H1 (cell line): ENCODE results near the gene SPAG17. TPM values are rescaled to one million over a fixed set of nuclear protein-coding genes. Genes with fewer than 3 reads are reported as not detected.

ENCODE experiments used
- CTCF ChIA-PET: fragments of 300-600 bp; sonication (Branson Sonifier 250); formaldehyde crosslinking; loops from one replicate; lab custom pipeline; 2021; ENCODE audit not compliant: partially characterized antibody; lab: Charles Lee
- POLR2A ChIA-PET: fragments of 300-600 bp; sonication (Branson Sonifier 250); formaldehyde crosslinking; loops from one replicate; lab custom pipeline; 2021; ENCODE audit warnings: inconsistent platforms; ENCODE audit not compliant: partially characterized antibody; lab: Charles Lee
- DNase-seq, 2 experiments: peaks; one replicate each; pipeline versions ENCODE4 v3.0.0 to v3.0.0-alpha.2; 2010 to 2022; ENCODE audit warnings: low spot score in 2 of 2, low read depth in 1 of 2, mixed read lengths in 1 of 2
- FAIRE-seq: peaks from 2 replicates; lab custom pipeline; 2011; peaks lifted over from hg19 to GRCh38; lab: Jason Lieb, UNC
- H2AFZ ChIP-seq: 2 replicates; pipeline ENCODE4 v1.8.1; 2012; ENCODE audit warnings: low read length, inconsistent platforms
- H2AK5ac ChIP-seq: 2 replicates; pipeline ENCODE4 v1.6.1; 2013; ENCODE audit warnings: low read depth, low read length
- H2BK120ac ChIP-seq: replicated peaks from 2 replicates; pipeline ENCODE3; 2013; ENCODE audit warnings: low read depth, low read length, inconsistent platforms
- H2BK12ac ChIP-seq: 2 replicates; pipeline ENCODE4 v1.6.1; 2013; ENCODE audit warnings: low read depth, low read length
- H2BK15ac ChIP-seq: 2 replicates; pipeline ENCODE4 v1.6.1; 2013; ENCODE audit warnings: low read length
- H2BK20ac ChIP-seq: 2 replicates; pipeline ENCODE4 v1.6.1; 2013; ENCODE audit warnings: low read length
- H2BK5ac ChIP-seq: 2 replicates; pipeline ENCODE4 v1.6.1; 2013; ENCODE audit warnings: low read depth, low read length
- H3K14ac ChIP-seq: 2 replicates; pipeline ENCODE4 v1.6.1; 2013; ENCODE audit warnings: inconsistent platforms; ENCODE audit not compliant: insufficient read length
- H3K18ac ChIP-seq: 2 replicates; pipeline ENCODE4 v1.6.1; 2013; ENCODE audit warnings: low read length; ENCODE audit errors: extremely low read depth
- H3K23ac ChIP-seq: 2 replicates; pipeline ENCODE4 v1.6.1; 2013; ENCODE audit warnings: inconsistent platforms; ENCODE audit not compliant: insufficient read length
- H3K23me2 ChIP-seq: 2 replicates; pipeline ENCODE4 v1.6.1; 2013; ENCODE audit warnings: low read depth, low read length
- H3K27ac ChIP-seq: 2 replicates; pipeline ENCODE4 v1.6.1; 2011; ENCODE audit warnings: low read depth, low read length, inconsistent platforms
- H3K27me3 ChIP-seq, 4 experiments: replicated peaks in 1 of 4; 1 replicate in 1 of 4; 2 replicates in 3 of 4; pipeline versions ENCODE4 v1.6.1 to v1.8.1; 2011 to 2013; ENCODE audit warnings: low read length in 3 of 4, mild to moderate bottlenecking in 3 of 4, inconsistent platforms in 2 of 4, mixed read lengths in 2 of 4, moderate library complexity in 1 of 4; ENCODE audit not compliant: control insufficient read depth in 3 of 4, insufficient read depth in 3 of 4; ENCODE audit errors: extremely low read depth in 1 of 4
- H3K36me3 ChIP-seq, 4 experiments: 2 replicates each; pipeline versions ENCODE4 v1.6.1 to v1.8.1; 2011 to 2013; ENCODE audit warnings: mild to moderate bottlenecking in 4 of 4, low read length in 3 of 4, moderate library complexity in 2 of 4, control low read depth in 1 of 4, inconsistent platforms in 1 of 4; ENCODE audit not compliant: insufficient read depth in 4 of 4, control insufficient read depth in 2 of 4
- H3K4ac ChIP-seq: replicated peaks from 2 replicates; pipeline ENCODE3; 2013; ENCODE audit warnings: low read length, low read depth, mixed read lengths, inconsistent platforms; ENCODE audit not compliant: insufficient read length
- H3K4me1 ChIP-seq, 4 experiments: replicated peaks in 1 of 4; 1 replicate in 1 of 4; 2 replicates in 3 of 4; pipeline versions ENCODE4 v1.6.1 to v1.8.1; 2011 to 2013; ENCODE audit warnings: low read length in 3 of 4, inconsistent platforms in 2 of 4, mixed read lengths in 1 of 4; ENCODE audit not compliant: insufficient read depth in 4 of 4, control insufficient read depth in 3 of 4
- H3K4me2 ChIP-seq, 2 experiments: 2 replicates each; pipeline versions ENCODE4 v1.6.1 to v1.8.1; 2011 to 2013; ENCODE audit warnings: low read depth in 2 of 2, low read length in 2 of 2, control low read depth in 1 of 2, inconsistent platforms in 1 of 2, mild to moderate bottlenecking in 1 of 2; ENCODE audit not compliant: insufficient read depth in 1 of 2
- H3K4me3 ChIP-seq, 4 experiments: fragments of 200-600, 300-600 bp in 1 of 4; sonication (generic), shearing (Covaris generic), sonication (Bioruptor Twin) in 1 of 4; 2 replicates each; pipeline versions ENCODE4 v1.5.1 to v1.8.1; 2011 to 2016; ENCODE audit warnings: low read length in 4 of 4, low read depth in 3 of 4, control low read depth in 2 of 4, inconsistent platforms in 2 of 4, mild to moderate bottlenecking in 2 of 4, mixed read lengths in 1 of 4, moderate library complexity in 1 of 4; ENCODE audit not compliant: insufficient read depth in 2 of 4; ENCODE audit errors: extremely low read depth in 1 of 4
- H3K56ac ChIP-seq: replicated peaks from 2 replicates; pipeline ENCODE3; 2013; ENCODE audit warnings: low read depth, mild to moderate bottlenecking, mixed read lengths, low read length, inconsistent platforms; ENCODE audit not compliant: insufficient read length
- H3K79me1 ChIP-seq: 2 replicates; pipeline ENCODE4 v1.6.1; 2013; ENCODE audit warnings: low read depth, low read length, control low read depth
- H3K79me2 ChIP-seq, 2 experiments: 2 replicates each; pipeline versions ENCODE4 v1.6.1 to v1.8.1; 2012 to 2013; ENCODE audit warnings: low read length in 2 of 2, mild to moderate bottlenecking in 2 of 2, inconsistent platforms in 1 of 2; ENCODE audit not compliant: insufficient read depth in 2 of 2, control insufficient read depth in 1 of 2
- H3K9ac ChIP-seq, 4 experiments: replicated peaks in 1 of 4; 1 replicate in 1 of 4; 2 replicates in 3 of 4; pipeline versions ENCODE4 v1.6.1 to v1.8.1; 2011 to 2013; ENCODE audit warnings: low read depth in 3 of 4, low read length in 3 of 4, control low read depth in 2 of 4, mild to moderate bottlenecking in 2 of 4, moderate library complexity in 2 of 4, inconsistent platforms in 1 of 4; ENCODE audit errors: extremely low read depth in 1 of 4
- H3K9me3 ChIP-seq, 2 experiments: 2 replicates each; pipeline versions ENCODE4 v1.6.1 to v1.8.1; 2012 to 2013; ENCODE audit warnings: mild to moderate bottlenecking in 2 of 2, moderate library complexity in 2 of 2, control low read depth in 1 of 2, inconsistent platforms in 1 of 2, low read depth in 1 of 2, low read length in 1 of 2, mixed read lengths in 1 of 2; ENCODE audit not compliant: insufficient read depth in 2 of 2
- H4K20me1 ChIP-seq, 2 experiments: replicated peaks in 1 of 2; 2 replicates each; pipeline versions ENCODE3 to v1.8.1; 2011 to 2013; ENCODE audit warnings: inconsistent platforms in 2 of 2, low read length in 2 of 2, mild to moderate bottlenecking in 1 of 2; ENCODE audit not compliant: insufficient read depth in 2 of 2, control insufficient read depth in 1 of 2
- H4K5ac ChIP-seq: 2 replicates; pipeline ENCODE4 v1.6.1; 2013; ENCODE audit warnings: low read length, low read depth, mixed read lengths, inconsistent platforms; ENCODE audit not compliant: insufficient read length
- H4K8ac ChIP-seq: 2 replicates; pipeline ENCODE4 v1.8.0; 2013; ENCODE audit warnings: mild to moderate bottlenecking, moderate library complexity, low read length, inconsistent platforms; ENCODE audit not compliant: insufficient read depth; ENCODE audit errors: extremely low read depth
- H4K91ac ChIP-seq: replicated peaks from 2 replicates; pipeline ENCODE3; 2013; ENCODE audit warnings: low read length, mixed read lengths, inconsistent platforms; ENCODE audit not compliant: insufficient read length
- CBX8 ChIP-seq: fragments of 300-800, 300-1000 bp; sonication (generic); IDR thresholded peaks from 2 replicates; pipeline ENCODE4 v1.7.1; 2016; ENCODE audit warnings: low read depth, low read length, borderline replicate concordance
- CHD2 ChIP-seq: IDR thresholded peaks from 2 replicates; pipeline ENCODE4 v1.6.1; 2012; ENCODE audit warnings: low read length, improper control_type of control experiment
- EZH2 ChIP-seq: fragments of 200-600 bp; sonication (generic); IDR thresholded peaks from 2 replicates; pipeline ENCODE4 v1.7.1; 2012; ENCODE audit warnings: low read depth, mild to moderate bottlenecking, moderate library complexity, low read length, inconsistent platforms; ENCODE audit not compliant: severe bottlenecking
- GTF2F1 ChIP-seq: IDR thresholded peaks from 2 replicates; pipeline ENCODE4 v1.6.1; 2012; ENCODE audit warnings: low read depth, low read length, improper control_type of control experiment, borderline replicate concordance
- NRF1 ChIP-seq: IDR thresholded peaks from 2 replicates; pipeline ENCODE4 v1.6.1; 2011; ENCODE audit warnings: mild to moderate bottlenecking, low read depth, low read length, improper control_type of control experiment
- PHF8 ChIP-seq: fragments of 200-600 bp; sonication (generic); conservative IDR thresholded peaks from 2 replicates; pipeline ENCODE4 v1.7.1; 2012; ENCODE audit warnings: low read depth, mild to moderate bottlenecking, inconsistent platforms, low read length, moderate library complexity
- RNF2 ChIP-seq: fragments of 200-900, 300-1000 bp; sonication (generic); IDR thresholded peaks from 2 replicates; pipeline ENCODE4 v1.7.1; 2016; ENCODE audit warnings: borderline replicate concordance, low read depth, mild to moderate bottlenecking, antibody characterized with exemption, low read length; ENCODE audit not compliant: poor library complexity, severe bottlenecking; ENCODE audit errors: missing control alignments
- SRF ChIP-seq: IDR thresholded peaks from 2 replicates; pipeline ENCODE4 v1.6.1; 2011; ENCODE audit warnings: mild to moderate bottlenecking, low read depth, low read length, moderate library complexity
- TBP ChIP-seq: IDR thresholded peaks from 2 replicates; pipeline ENCODE4 v1.6.1; 2011; ENCODE audit warnings: low read depth, low read length, improper control_type of control experiment
- YY1 ChIP-seq: IDR thresholded peaks from 2 replicates; pipeline ENCODE4 v1.6.1; 2011; ENCODE audit warnings: low read depth, mild to moderate bottlenecking, low read length
- ZNF274 ChIP-seq: IDR thresholded peaks from 2 replicates; pipeline ENCODE4 v1.7.0; 2012; ENCODE audit warnings: low read length, borderline replicate concordance; ENCODE audit errors: extremely low read depth
- WGBS, 2 experiments: shearing (Covaris generic) in 1 of 2; methylation state at CpG; one replicate each; pipeline versions ENCODE4 v1.1.6 to v1.1.7; 2013 to 2015; ENCODE audit warnings: low lambda C conversion rate in 2 of 2, mixed read lengths in 2 of 2, inconsistent platforms in 1 of 2, low coverage in 1 of 2, missing lambda C conversion rate in 1 of 2; ENCODE audit not compliant: insufficient replicate concordance in 2 of 2, insufficient coverage in 1 of 2, insufficient read length in 1 of 2; ENCODE audit errors: extremely low coverage in 1 of 2, missing lambda C conversion rate in 1 of 2; 5-methylcytosine and 5-hydroxymethylcytosine counted together
- polyA plus RNA-seq, 7 experiments: library from polyadenylated mRNA; depleted of rRNA in 3 of 7; stranded (reverse) in 5 of 7; unstranded in 2 of 7; fragments of >200 nt in 5 of 7; fragments of 200-250 nt in 2 of 7; gene quantifications; 1 replicate in 5 of 7; 2 replicates in 1 of 7; 4 replicates in 1 of 7; pipeline versions ENCODE4 v1.2.1 to v1.2.3, GENCODE V29; 2011 to 2013; ENCODE audit warnings: missing spikeins in 2 of 7, mixed read lengths in 2 of 7
- total RNA-seq: library from RNA; stranded (reverse); fragmentation: NEBNext Ultra II Directional; extraction: Animal tissue kit (Norgen Biotek cat#: 25700); gene quantifications from 2 replicates; pipeline ENCODE4 v1.2.1, GENCODE V29; 2021
- TF ChIP-seq, protein P1 (sequence below), 3 experiments: IDR thresholded peaks; 1 replicate in 2 of 3; 2 replicates in 1 of 3; pipeline versions ENCODE4 v1.5.1 to v1.6.1; 2011; ENCODE audit warnings: low read length in 3 of 3, mild to moderate bottlenecking in 3 of 3, inconsistent platforms in 2 of 3, low read depth in 1 of 3, moderate library complexity in 1 of 3; ENCODE audit not compliant: insufficient read depth in 1 of 3; ENCODE audit errors: control extremely low read depth in 1 of 3

SPAG17 gene
- total and polyA plus RNA-seq, 2 of the 8 experiments (the other 6 are each of a cell fraction or from before 2014, with no cell fraction given) = 0.56 to 0.62 TPM

DNA sequence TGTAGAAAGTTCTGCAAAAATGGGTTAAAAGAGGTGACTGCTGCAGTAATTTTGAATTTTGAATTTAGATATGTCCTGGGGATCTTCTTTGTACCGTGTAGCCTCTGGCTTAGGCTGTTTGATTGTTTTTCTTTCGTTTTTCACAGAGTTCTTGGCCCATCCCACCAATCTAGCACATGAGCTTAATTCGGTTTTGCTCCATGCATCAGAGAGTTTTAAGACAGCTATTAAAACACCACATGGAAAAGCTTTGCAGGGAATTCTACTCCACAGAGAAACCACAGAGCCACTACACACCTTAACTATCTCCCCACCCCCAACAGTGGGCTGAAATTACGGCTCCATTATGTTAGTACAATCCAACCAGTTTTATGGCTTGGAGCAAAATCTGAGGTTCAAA, 25.5 kb downstream of the SPAG17 start:
- Histone ChIP-seq H2AFZ (no peak overlapping the region), H3K4me2 (no peak overlapping the region), H2BK5ac (no peak overlapping the region), H3K4me1 (no peaks in the 10 kb centered on the region), H3K79me2 (no peaks in the 10 kb centered on the region), H4K5ac (no peak overlapping the region), H3K9ac (no peak overlapping the region), H4K91ac (no peak overlapping the region), H3K36me3 (no peaks in the 10 kb centered on the region), H3K79me1 (no peaks in the 10 kb centered on the region), H2BK12ac (no peak overlapping the region), H3K18ac (no peak overlapping the region), H2BK120ac (no peak overlapping the region), H3K4me3 (no peak overlapping the region), H2BK20ac (no peak overlapping the region), H3K27me3 (no peaks in the 10 kb centered on the region), H4K20me1 (peaks cover 0 to 2% of the 10 kb centered on the region in 2 experiments), H3K27ac (no peak overlapping the region), H3K4ac (no peak overlapping the region), H4K8ac (no peak overlapping the region), H2BK15ac (no peak overlapping the region), H3K23me2 (no peaks in the 10 kb centered on the region; the same call in 1 of the 2 replicates), H2AK5ac (no peak overlapping the region), H3K14ac (no peak overlapping the region), H3K56ac (no peak overlapping the region), H3K9me3 (no peaks in the 10 kb centered on the region), H3K23ac (no peak overlapping the region)
- CTCF ChIA-PET = no interaction called here
- POLR2A ChIA-PET = no interaction called here
- 83% methylated on average over 4 of the region's 4 CpGs; no CpG with 5 or more reads in 1 of the 2 experiments for WGBS, 2 experiments
- DNase-seq (no peak), FAIRE-seq (no peak)
- TF ChIP-seq NRF1 (no peak), EZH2 (no peak), CBX8 (no peak), RNF2 (no peak), TBP (no peak), ZNF274 (no peak), CHD2 (no peak), YY1 (no peak), SRF (no peak), PHF8 (no peak), GTF2F1 (no peak)
- TF ChIP-seq, protein P1, sequence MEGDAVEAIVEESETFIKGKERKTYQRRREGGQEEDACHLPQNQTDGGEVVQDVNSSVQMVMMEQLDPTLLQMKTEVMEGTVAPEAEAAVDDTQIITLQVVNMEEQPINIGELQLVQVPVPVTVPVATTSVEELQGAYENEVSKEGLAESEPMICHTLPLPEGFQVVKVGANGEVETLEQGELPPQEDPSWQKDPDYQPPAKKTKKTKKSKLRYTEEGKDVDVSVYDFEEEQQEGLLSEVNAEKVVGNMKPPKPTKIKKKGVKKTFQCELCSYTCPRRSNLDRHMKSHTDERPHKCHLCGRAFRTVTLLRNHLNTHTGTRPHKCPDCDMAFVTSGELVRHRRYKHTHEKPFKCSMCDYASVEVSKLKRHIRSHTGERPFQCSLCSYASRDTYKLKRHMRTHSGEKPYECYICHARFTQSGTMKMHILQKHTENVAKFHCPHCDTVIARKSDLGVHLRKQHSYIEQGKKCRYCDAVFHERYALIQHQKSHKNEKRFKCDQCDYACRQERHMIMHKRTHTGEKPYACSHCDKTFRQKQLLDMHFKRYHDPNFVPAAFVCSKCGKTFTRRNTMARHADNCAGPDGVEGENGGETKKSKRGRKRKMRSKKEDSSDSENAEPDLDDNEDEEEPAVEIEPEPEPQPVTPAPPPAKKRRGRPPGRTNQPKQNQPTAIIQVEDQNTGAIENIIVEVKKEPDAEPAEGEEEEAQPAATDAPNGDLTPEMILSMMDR (IDR thresholded peaks at IDR 0.05; ENCODE audit: control extremely low read depth in 1 of 3, insufficient read depth in 1 of 3, low read depth in 1 of 3, low read length in 3 of 3) = no peak
